HUES6 (cell line): Measurements from ENCODE around the gene MALT1.

ENCODE experiments used
- H3K27ac ChIP-seq: 2 replicates; pipeline ENCODE4 v1.7.0; 2013; ENCODE audit warnings: low read depth, mild to moderate bottlenecking, low read length, inconsistent platforms
- H3K27me3 ChIP-seq: 2 replicates; pipeline ENCODE4 v1.6.1; 2013; ENCODE audit warnings: low read length; ENCODE audit not compliant: control insufficient read depth, insufficient read depth
- H3K36me3 ChIP-seq: 2 replicates; pipeline ENCODE4 v1.6.1; 2013; ENCODE audit warnings: low read length; ENCODE audit not compliant: control insufficient read depth, insufficient read depth
- H3K4me1 ChIP-seq: 2 replicates; pipeline ENCODE4 v1.6.1; 2013; ENCODE audit warnings: low read length; ENCODE audit not compliant: control insufficient read depth, insufficient read depth
- H3K4me3 ChIP-seq: 2 replicates; pipeline ENCODE4 v1.5.1; 2013; ENCODE audit warnings: low read depth, low read length
- H3K9ac ChIP-seq: one replicate; pipeline ENCODE4 v1.6.1; 2013; ENCODE audit warnings: mild to moderate bottlenecking, low read length
- H3K9me3 ChIP-seq: 2 replicates; pipeline ENCODE4 v1.6.1; 2013; ENCODE audit warnings: low read depth, low read length; ENCODE audit not compliant: control insufficient read depth, insufficient read depth

Gene MALT1

GRCh38 chr18:58715540-58715939 lies 44.3 kb downstream of the MALT1 start:
- H3K9me3 ChIP-seq: no peaks in the 10 kb centered on the region
- no peak overlapping the region for H3K4me3 ChIP-seq
- H3K27ac ChIP-seq: no peak overlapping the region
- H3K27me3 ChIP-seq: no peaks in the 10 kb centered on the region
- no peaks in the 10 kb centered on the region; the same call in 1 of the 2 replicates for H3K4me1 ChIP-seq
- H3K9ac ChIP-seq: no peak overlapping the region
- H3K36me3 ChIP-seq: peaks cover 58% of the 10 kb centered on the region

DNA sequence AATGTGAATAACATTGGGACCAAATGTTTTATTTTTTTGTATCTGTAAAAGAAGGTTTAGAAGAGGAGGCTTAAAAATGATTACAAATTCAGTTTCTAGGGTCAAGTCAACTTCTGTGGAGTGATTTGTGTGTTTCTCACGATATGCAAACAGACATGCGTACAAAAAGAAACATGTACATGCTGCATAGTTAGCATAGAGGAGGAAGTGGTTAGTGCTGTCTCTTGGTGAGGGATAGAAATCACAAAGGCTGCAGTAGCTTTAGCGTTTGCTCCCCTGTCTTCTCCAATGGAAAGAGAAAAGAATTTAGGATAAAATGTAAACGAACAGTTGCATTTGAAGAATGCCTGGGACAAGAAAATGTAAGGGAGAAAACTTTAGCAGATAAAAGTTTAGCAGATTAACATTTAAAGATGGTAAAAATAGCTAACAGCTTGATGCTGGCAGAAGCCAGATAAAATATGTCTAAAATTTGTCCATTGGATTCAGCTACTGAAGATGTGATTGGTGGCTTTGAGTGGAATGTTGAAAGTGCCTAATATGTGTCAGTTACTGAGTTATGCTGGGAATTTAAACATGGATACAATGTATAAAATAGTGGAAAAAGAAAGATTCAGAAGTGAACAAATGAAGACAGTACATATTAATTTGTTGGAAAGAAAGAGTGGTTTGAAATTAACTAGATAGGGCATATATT lies 44.9 kb downstream of the MALT1 start:
- Histone ChIP-seq H3K9ac (no peak overlapping the region), H3K9me3 (no peaks in the 10 kb centered on the region), H3K4me1 (no peaks in the 10 kb centered on the region; the same call in 1 of the 2 replicates), H3K27ac (no peak overlapping the region), H3K27me3 (no peaks in the 10 kb centered on the region), H3K36me3 (peaks cover 54% of the 10 kb centered on the region), H3K4me3 (no peak overlapping the region)

- Histone ChIP-seq H3K9ac (no peak overlapping the region), H3K4me3 (no peak overlapping the region), H3K27me3 (no peaks in the 10 kb centered on the region), H3K36me3 (peaks cover 50% of the 10 kb centered on the region), H3K27ac (no peak overlapping the region), H3K4me1 (no peaks in the 10 kb centered on the region; the same call in 1 of the 2 replicates), H3K9me3 (no peaks in the 10 kb centered on the region)
Observed at GRCh38 chr18:58721566-58722239, 50.4 kb downstream of the MALT1 start.

DNA sequence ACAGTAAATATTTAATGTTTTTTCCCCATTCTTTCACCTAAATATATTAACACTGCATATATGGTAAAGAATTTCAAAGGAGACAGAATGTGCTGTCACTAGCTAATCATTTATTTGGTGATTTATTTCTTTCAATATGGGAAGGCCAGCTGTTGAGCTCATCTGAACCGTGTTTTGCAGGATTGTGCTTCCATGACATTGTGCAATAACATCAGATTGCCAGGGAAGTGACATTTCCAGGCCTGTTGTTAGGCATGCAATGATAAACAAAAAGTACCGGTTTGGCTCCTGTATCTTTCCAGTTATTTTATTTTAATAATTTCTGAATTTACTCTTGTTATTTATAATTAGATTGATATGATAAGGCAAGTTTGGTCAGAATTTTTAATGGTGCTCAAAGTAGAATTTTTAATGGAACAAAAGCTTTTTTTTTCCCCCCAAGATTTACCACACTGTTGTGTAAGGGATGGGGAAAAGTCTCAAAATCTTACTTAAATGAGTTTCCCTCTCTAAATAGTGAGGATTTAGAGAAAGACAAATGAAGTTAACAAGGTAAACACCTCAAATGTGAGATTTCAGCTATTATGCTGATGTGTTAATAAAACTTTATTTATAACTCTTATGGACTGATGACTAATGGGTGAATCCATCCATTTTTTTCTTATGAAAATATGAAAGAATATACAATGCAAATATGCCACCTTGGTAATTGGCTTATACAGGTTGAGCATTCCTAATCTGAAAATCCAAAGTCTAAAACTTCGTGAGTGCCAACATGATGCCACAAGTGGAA lies 52.7 kb downstream of the MALT1 start:
- H3K9ac ChIP-seq: no peak overlapping the region
- H3K9me3 ChIP-seq: no peaks in the 10 kb centered on the region
- H3K4me3 ChIP-seq: no peak overlapping the region
- H3K27me3 ChIP-seq: no peaks in the 10 kb centered on the region
- H3K36me3 ChIP-seq: peaks cover 41% of the 10 kb centered on the region
- no peaks in the 10 kb centered on the region; the same call in 1 of the 2 replicates for H3K4me1 ChIP-seq
- no peak overlapping the region for H3K27ac ChIP-seq

- peaks cover 32% of the 10 kb centered on the region for H3K36me3 ChIP-seq
- H3K27me3 ChIP-seq: no peaks in the 10 kb centered on the region
- H3K4me3 ChIP-seq: no peak overlapping the region
- no peak overlapping the region for H3K9ac ChIP-seq
- no peak overlapping the region for H3K27ac ChIP-seq
- no peaks in the 10 kb centered on the region for H3K9me3 ChIP-seq
- H3K4me1 ChIP-seq: no peaks in the 10 kb centered on the region
Observed at GRCh38 chr18:58726671-58727070, 55.4 kb downstream of the MALT1 start.

GRCh38 chr18:58727776-58728500 lies 56.7 kb downstream of the MALT1 start:
- H3K4me3 ChIP-seq: no peak overlapping the region
- H3K36me3 ChIP-seq: peaks cover 26% of the 10 kb centered on the region
- no peak overlapping the region for H3K9ac ChIP-seq
- H3K9me3 ChIP-seq: no peaks in the 10 kb centered on the region
- no peaks in the 10 kb centered on the region for H3K27me3 ChIP-seq
- no peaks in the 10 kb centered on the region for H3K4me1 ChIP-seq
- H3K27ac ChIP-seq: no peak overlapping the region

- Histone ChIP-seq H3K27ac (no peak overlapping the region), H3K9me3 (no peaks in the 10 kb centered on the region), H3K9ac (no peak overlapping the region), H3K4me1 (no peaks in the 10 kb centered on the region), H3K36me3 (peaks cover 26% of the 10 kb centered on the region), H3K4me3 (no peak overlapping the region), H3K27me3 (no peaks in the 10 kb centered on the region)
Observed at GRCh38 chr18:58728719-58729118, 57.5 kb downstream of the MALT1 start.

- no peaks in the 10 kb centered on the region for H3K9me3 ChIP-seq
- H3K36me3 ChIP-seq: peaks cover 39% of the 10 kb centered on the region
- H3K27ac ChIP-seq: no peak overlapping the region
- no peaks in the 10 kb centered on the region for H3K27me3 ChIP-seq
- no peak overlapping the region for H3K4me3 ChIP-seq
- H3K9ac ChIP-seq: no peak overlapping the region
- no peaks in the 10 kb centered on the region for H3K4me1 ChIP-seq
Observed at GRCh38 chr18:58730618-58731017, 59.4 kb downstream of the MALT1 start.

DNA sequence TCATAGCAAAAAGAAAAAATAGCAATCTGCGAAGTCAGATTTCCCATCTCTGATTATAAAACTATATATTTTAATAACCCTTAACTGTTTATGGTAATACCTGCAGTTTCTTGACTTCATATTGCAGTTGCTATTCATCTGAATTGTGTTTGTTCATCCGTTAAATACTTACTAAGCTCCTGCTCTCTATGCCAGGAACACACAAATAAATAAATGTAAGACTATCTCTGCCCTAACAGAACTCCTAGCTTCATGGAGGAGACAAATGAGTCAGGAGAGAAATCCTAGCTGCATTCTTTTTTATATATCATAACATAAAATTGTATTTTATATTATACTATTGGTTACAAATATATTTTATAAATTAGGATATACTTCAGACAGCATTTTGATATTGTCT lies 61.2 kb downstream of the MALT1 start:
- Histone ChIP-seq H3K4me1 (no peaks in the 10 kb centered on the region), H3K27me3 (no peaks in the 10 kb centered on the region), H3K36me3 (peaks cover 48% of the 10 kb centered on the region), H3K9me3 (no peaks in the 10 kb centered on the region), H3K27ac (no peak overlapping the region), H3K9ac (no peak overlapping the region), H3K4me3 (no peak overlapping the region)

DNA sequence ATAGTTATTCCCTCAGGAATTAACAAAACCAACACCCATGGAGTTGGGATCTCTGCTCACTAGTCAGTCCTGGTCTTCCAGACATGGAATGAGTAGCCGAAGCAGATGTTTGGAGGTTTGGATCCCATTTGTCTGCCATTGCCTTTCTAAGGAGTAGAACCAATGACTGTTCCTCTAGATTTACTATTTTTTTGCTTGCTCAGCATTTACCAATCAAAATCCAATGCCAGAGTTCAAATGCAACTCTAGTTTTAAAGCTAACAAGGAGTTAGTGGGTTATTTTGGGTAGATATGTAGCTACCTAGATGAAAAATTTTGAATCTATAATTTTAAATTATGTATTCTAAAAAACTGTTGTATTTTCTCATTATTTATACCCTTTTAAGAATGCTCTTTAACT lies 62.6 kb downstream of the MALT1 start:
- Histone ChIP-seq H3K27me3 (no peaks in the 10 kb centered on the region), H3K9me3 (no peaks in the 10 kb centered on the region), H3K4me3 (no peak overlapping the region), H3K36me3 (peaks cover 59% of the 10 kb centered on the region), H3K9ac (no peak overlapping the region), H3K27ac (no peak overlapping the region), H3K4me1 (no peaks in the 10 kb centered on the region)
